LNCAP (cell line): ENCODE measurements around the gene FBLL1.

Experiments
- TF ChIP-seq, protein P1 (sequence below): fragments of 450-650 bp; IDR thresholded peaks from 2 replicates; pipeline ENCODE4 v1.5.1; 2017; ENCODE audit warnings: mild to moderate bottlenecking

Gene FBLL1

GRCh38 chr5:168502563-168503237 lies 26.4 kb upstream of the FBLL1 start:
- TF ChIP-seq, protein P1, sequence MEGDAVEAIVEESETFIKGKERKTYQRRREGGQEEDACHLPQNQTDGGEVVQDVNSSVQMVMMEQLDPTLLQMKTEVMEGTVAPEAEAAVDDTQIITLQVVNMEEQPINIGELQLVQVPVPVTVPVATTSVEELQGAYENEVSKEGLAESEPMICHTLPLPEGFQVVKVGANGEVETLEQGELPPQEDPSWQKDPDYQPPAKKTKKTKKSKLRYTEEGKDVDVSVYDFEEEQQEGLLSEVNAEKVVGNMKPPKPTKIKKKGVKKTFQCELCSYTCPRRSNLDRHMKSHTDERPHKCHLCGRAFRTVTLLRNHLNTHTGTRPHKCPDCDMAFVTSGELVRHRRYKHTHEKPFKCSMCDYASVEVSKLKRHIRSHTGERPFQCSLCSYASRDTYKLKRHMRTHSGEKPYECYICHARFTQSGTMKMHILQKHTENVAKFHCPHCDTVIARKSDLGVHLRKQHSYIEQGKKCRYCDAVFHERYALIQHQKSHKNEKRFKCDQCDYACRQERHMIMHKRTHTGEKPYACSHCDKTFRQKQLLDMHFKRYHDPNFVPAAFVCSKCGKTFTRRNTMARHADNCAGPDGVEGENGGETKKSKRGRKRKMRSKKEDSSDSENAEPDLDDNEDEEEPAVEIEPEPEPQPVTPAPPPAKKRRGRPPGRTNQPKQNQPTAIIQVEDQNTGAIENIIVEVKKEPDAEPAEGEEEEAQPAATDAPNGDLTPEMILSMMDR: no peak

- TF ChIP-seq, protein P1: no peak
These were observed 15.2 kb upstream of the FBLL1 start for GRCh38 chr5:168513861-168514428.

DNA sequence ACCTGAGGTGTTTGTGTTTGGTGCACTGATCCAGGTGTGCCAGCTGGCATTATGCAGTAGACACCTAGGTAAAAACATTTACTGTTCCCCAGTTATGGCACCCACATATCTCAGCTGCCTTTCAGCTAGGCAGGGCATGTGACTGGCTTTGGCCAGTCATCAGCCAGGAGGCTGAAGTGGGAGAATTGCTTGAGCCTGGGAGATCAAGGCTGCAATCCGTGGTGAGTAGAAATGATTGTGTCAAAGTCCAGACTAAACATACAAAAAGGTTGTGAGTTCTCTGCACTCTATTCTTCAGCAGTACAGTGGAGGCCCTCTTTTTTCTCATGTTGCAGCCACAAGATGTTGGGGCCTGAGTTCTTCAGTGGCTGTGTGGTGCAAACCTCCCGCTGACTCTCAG lies 3.2 kb upstream of the FBLL1 start:
- TF ChIP-seq, protein P1: no peak

DNA sequence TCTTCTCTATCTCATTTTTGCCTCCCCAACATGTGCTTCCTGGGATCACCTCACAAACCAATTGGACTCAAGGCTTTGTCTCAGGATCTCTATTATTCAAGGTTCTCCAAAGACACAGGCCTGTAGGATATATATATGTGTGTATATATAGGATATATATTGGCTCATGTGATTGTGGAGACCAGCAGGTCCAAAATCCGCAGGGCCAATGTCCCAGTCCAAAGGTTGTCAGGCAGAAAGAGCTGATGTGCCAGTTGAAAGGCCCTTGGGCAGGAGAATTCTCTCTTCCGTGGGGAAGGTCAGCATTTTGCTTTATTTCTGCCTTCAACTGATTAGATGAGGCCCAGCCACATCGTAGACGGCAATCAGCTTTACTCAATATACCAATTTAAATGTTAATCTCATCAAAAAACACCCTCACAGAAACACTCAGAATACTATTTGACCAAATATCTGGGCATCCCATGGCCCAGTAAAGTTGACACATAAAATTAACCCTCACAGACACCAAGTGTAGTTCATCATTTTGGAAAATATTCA lies 1.3 kb upstream of the FBLL1 start:
- TF ChIP-seq, protein P1: no peak

- TF ChIP-seq, protein P1: no peak
These were observed 499 bp downstream of the FBLL1 start for GRCh38 chr5:168529374-168530234.

DNA sequence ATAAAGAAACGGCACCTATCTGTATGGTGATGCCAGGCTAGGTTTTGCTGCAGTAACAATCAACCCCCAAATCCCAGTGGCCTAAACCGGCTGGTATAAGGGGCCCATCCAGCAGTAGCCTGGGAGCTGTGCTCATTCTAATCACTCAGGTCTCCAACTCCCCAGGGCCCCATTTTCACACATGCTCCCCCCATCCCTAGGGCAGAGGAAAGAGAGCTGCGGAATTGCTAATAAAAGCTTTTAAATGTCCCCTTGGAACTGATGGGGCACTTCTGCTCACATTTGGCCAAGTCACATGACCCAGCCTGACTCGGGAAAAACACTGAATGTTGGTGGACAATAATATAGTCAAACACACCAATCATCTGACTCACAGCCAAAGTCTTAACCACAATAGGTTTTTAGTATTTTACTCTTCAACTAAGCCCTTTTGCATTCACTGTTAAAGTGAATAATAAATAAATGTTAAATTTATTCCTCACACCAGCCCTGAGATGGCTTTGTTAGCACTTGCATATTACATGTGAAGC lies 1.6 kb downstream of the FBLL1 start:
- TF ChIP-seq, protein P1: no peak

- TF ChIP-seq, protein P1: no peak
These were observed 2.1 kb downstream of the FBLL1 start for GRCh38 chr5:168531191-168531590.
